ENCODE data around the gene KRTAP19-8.

KRTAP19-8 gene

DNA sequence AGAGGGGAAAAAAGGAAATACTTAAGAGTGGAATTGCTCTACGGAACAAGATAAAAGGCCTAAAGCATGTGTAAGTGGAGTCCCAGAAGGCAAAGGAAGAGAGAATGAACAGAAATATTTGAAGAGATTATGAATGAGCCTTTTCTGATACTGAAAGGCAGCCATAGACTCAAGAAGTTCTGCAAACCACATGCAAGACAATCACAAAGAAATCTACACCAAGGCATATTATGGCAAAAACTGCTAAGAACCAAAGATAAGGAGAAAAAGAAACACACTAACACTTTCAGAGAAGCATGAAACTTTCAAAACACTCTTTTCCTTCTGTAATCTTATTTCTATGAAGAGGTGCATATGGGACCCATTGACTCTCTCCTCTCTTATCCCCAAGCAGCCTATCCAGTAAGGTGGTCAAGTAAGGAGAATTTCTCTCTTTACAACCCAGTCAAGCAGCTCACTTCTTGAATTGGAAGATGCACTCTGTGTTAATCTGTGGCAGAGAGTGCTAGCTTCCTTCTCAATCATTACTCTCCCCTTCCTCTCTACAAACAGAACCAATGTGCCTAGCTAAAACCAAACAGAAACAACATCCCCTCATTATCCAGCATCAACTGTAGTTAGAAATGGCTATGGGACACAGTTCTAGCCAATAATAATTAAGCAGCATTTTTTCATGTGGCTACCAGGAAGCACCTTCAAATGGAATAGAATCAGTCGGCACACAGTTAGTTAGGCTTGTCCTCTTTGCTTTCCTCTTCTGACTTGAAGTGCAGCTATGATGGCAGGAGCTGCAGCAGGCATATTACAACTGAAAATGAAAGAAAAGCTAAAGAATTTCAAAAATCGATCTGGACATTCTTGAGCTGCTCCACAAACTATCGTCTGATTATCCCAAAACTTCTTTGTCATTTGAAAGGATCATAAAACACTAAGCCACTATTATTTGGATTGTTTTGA, 25.9 kb downstream of the KRTAP19-8 start:
- DNase-seq (ENCODE audit: low spot score): no peak

DNA sequence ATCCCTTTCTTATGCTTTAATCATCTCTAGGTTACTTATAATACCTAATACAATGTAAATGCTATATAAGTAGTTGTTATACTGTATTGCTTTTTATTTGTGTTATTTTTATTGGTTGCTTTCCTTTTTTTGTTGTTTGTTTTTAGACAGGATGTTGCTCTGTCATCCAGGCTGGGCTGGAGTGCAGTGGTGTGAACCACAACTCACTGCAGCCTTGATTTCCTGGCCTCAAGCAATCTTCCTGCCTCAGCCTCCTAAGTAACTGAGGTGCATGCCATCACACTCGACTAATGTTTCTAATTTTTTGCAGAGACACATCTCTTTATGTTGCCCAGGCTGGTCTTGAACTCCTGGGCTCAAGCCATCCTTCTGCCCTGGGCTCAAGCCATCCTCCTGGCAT, 26.9 kb downstream of the KRTAP19-8 start:
- no peak for DNase-seq (ENCODE audit: low spot score)

DNA sequence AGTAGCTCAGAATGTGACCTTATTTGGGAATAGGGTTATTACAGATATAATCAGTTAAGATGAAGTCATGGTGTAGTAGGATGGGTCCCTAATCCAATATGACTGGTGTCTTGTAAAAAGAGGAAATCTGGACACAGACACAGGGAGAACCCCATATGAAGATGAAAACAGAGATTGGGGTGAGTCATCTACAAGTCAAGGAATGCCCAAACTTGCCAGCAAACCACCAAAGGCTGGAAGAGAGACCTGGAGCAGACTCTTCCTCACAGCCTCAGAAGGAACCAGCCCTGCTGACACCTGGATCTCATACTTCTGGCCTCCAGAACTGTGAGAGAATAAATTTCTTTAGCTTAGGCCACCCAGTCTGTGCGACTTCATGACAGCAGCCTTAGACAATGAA, 29.9 kb downstream of the KRTAP19-8 start:
- no peak for DNase-seq (ENCODE audit: low spot score)

DNA sequence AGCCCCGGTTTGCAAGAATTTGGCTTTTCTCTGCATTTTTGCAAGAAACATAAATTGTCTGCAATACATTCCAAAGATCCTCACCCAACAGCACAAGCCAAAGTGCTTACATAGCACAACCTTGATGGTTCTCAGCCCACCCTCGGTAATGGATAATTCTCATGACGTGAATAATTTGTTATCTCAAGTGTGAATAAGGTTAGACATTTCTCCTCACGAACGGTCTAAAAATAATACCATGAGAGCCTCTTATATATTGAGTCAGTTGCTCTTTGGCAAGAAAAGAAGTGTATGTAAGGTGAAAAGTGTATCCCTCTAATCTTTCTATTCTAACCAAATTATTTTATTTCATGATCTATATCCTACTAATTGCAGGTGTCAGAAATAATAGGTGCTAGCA, 33.3 kb downstream of the KRTAP19-8 start:
- no peak for DNase-seq (ENCODE audit: low spot score)

DNA sequence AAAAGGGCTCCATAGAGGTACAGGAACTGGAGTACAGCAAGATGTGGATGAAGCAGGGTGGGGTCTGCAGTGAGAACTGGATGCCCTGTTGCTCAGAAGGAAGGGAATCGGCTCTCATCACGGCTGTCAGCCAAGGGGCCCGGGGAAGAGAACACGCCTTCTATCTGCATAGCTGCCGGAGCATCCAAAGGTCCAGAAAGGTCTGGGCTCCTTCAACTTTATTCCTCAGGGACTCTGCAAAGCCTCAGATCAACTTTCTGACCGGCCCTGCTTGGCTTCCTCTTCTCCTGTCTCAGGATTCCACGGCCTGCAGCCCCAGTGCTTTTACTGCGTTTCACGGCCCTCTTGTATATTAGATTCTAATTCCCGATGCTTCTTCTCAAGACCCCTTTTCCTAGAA, 34.8 kb downstream of the KRTAP19-8 start:
- DNase-seq (ENCODE audit: low spot score): no peak

DNA sequence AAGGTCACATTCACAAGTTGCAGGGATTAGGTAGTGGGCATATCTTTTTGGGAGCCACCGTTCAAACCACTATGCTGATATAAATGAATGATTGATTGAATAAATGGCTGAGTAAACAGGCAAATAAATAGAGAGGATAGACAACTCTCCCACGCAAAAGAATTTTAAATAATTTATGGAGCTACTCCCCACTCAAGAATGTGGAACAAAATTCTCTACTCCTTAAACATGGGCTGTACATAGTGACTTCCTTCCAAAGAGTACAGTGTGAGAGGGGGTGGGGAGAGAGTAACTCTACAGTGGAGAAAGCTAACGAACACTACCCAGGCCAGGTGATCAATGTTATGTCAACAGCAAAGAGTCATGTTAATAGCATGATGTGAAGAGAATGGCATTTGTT, 40.7 kb downstream of the KRTAP19-8 start:
- no peak for DNase-seq (ENCODE audit: low spot score)

DNA sequence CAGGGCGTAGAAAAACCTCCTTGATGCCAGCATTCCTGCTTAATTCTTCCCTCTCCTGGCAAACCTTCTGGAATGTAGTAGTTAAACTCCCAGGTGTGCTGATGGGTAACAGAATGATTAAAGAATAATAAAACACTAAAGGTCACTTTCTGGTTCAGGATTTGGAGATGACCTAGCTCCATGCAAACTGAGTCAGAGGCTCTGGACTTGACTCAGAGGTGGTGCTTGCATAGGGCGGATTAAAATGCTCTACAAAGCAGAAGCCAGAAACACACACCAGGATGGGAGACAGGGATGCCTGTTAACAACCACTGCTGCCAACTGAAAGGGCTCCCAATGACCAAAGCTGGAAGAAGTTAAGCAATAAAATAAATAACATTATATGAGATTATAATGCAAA, 41.5 kb downstream of the KRTAP19-8 start:
- DNase-seq (ENCODE audit: low spot score): no peak

DNA sequence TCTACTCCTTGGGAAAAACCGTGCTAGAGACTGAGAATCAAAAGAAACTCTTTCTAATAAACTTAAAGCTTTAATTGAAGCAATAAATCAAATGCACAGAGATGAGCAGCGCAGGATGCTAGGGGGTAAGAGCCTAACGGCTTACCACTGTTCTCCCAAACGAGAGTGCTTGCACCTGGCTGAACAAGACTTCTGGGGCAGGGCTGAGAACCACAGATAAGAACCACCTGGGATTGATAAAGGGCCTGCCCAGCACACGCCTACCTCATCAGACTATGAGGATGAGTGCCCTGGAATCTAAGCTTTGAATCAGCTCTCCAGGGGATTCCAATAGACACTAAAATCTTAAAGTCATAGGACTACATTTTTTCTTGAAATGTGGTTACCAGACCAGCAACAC, 43.3 kb downstream of the KRTAP19-8 start:
- no peak for DNase-seq (ENCODE audit: low spot score)

DNA sequence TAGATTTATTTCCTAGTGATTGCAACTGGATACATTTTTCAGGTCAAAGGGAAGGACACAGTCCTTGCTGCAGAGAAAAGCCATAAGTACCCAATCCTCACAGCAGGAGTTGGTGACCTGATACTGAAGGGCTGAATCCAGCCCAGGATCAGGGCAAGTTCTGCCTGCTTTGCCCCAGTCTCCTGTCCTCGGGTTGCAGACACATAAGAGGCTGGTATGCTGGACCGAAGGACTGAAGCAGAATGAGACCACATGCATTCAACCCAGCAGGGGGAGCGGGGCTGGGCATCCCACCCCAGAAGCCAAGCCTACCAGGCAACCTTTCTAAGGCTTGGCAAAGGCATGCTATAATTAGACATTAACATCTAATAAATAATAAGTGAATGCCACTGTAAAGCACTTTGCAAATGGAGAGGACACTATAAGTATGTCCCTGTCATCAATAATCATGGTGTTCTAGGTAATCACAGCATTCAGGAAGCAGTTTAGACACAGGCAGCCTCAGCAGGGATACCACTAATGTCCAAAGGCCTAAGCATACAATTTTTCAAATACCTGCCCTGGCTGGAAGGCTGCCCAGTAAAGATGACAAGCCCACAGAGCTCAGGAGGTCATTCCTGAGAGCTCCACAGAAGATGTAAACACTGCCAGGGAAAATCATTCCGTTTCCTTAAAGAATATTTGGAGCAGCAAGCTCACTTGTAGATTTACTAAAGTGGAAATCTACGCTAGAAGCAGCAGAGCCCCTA, 47.6 kb downstream of the KRTAP19-8 start:
- no peak for DNase-seq (ENCODE audit: low spot score)

DNA sequence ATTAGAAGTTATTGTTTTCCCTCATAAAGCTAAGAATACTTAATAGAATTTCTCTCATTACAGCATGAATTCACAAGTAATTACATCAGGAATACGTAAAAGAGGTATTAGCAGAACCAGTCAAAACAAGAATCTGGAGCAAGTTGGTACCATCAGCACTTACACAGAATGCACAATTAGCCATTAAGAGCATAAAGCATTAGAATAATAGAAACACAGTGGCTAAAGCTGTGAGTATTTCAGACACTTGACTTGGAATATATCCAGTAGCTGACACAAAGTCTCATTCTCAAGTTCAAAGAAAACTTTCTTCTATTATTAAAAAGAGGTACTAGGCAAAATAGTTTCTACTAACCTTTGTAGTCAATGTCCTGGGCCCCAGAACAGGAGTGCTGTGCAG, 49.6 kb downstream of the KRTAP19-8 start:
- no peak for DNase-seq (ENCODE audit: low spot score)
